ENCODE data around the gene EFCAB8. TPM values are rescaled to one million over a fixed set of nuclear protein-coding genes. Genes with fewer than 3 reads are reported as not detected.

EFCAB8 gene
- total and polyA plus RNA-seq, 8 donors = 0.18 to 0.45 TPM; not detected in 6

DNA sequence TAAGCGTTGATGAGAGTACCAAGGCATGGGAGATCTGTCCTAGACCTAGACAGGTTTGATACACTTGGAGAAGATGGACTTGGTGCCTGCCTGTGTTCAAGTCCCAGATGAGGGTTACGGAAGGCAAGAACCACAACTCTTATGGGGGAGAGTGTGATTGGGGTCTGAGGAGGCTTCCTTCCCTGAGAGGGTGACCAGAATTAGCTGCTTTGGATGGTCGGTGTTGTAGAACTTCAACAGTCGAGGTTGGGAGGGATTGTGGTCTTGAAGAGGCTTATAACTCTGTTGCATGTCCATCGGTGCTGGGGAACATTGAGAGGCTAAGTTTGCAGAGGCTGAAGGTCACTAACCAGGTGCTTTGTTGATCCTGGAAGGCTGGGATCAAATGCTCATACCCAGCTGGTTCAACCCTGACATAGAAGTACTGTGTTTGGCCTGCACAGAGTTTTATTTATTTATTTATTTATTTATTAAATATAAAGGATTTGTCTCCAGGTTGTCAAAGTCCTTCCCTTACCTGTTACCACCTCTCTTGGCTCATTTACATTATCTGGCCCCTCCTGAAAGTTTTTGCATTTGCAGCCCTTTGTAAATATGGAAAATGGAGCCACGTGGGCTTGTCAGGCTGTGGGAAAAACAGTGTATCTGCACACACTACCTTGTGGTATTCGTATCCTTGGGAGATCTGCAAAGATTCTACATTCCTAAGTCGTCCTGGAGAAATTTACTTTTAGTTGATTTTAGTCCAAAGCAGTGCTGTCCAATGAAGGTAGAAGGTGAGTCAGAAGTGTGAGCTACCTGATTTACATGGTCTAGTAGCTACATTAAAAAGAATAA is 15.8 kb upstream of the EFCAB8 start:
- DNase-seq = no peak
- Histone ChIP-seq H3K36me3 (peaks cover 53 to 98% (median 95%) of the 10 kb centered on the region in 4 donors), H3K27ac (no peak overlapping the region), H3K4me1 (peaks cover 0 to 25% (median 0%) of the 10 kb centered on the region in 4 donors), H3K4me3 (no peak overlapping the region), H3K27me3 (no peaks in the 10 kb centered on the region), H3K9me3 (no peaks in the 10 kb centered on the region)
- TF ChIP-seq POLR2A (IDR thresholded peaks at IDR 0.05) (no peak), POLR2AphosphoS5 (IDR thresholded peaks at IDR 0.05) (no peak), EP300 (IDR thresholded peaks at IDR 0.05) (no peak)
- TF ChIP-seq, protein P1, sequence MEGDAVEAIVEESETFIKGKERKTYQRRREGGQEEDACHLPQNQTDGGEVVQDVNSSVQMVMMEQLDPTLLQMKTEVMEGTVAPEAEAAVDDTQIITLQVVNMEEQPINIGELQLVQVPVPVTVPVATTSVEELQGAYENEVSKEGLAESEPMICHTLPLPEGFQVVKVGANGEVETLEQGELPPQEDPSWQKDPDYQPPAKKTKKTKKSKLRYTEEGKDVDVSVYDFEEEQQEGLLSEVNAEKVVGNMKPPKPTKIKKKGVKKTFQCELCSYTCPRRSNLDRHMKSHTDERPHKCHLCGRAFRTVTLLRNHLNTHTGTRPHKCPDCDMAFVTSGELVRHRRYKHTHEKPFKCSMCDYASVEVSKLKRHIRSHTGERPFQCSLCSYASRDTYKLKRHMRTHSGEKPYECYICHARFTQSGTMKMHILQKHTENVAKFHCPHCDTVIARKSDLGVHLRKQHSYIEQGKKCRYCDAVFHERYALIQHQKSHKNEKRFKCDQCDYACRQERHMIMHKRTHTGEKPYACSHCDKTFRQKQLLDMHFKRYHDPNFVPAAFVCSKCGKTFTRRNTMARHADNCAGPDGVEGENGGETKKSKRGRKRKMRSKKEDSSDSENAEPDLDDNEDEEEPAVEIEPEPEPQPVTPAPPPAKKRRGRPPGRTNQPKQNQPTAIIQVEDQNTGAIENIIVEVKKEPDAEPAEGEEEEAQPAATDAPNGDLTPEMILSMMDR (IDR thresholded peaks at IDR 0.05) = no peak
- WGBS, 5 donors = 79 to 86% (median 82%) methylated on average over 8 of the region's 8 CpGs
- intact Hi-C loops (cut with DNase I; ENCODE audit: low total_unique reads) = no loop called here

DNA sequence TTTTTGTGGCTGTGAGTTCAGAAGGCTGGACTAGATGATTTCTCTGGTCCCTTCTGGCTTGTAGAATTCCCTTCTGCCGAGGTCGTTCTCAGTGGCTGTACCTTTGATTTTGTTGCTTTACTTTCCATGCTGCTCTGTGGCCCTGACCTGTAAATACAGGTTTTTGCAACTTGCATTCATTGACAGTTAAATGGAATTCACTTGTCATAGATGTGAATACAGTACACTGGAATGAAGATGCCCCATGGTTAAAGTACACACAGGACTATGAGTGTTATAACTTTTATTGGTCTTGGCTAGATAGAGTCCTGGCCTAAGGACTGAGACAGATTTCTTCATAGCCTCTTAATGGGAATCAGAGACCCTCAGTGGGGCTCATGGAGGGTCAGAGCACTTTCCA is 12.9 kb upstream of the EFCAB8 start:
- intact Hi-C loops (cut with DNase I; ENCODE audit: low total_unique reads) = no loop called here
- H3K27me3 ChIP-seq = no peaks in the 10 kb centered on the region
- no peak overlapping the region for H3K4me3 ChIP-seq
- 83 to 89% (median 86%) methylated on average over 2 of the region's 2 CpGs for WGBS, 5 donors
- TF ChIP-seq POLR2AphosphoS5 (IDR thresholded peaks at IDR 0.05) = no peak
- TF ChIP-seq, protein P1 (IDR thresholded peaks at IDR 0.05) = no peak
- TF ChIP-seq EP300 (IDR thresholded peaks at IDR 0.05) = no peak
- no peak for TF ChIP-seq POLR2A (IDR thresholded peaks at IDR 0.05)
- no peaks in the 10 kb centered on the region for H3K9me3 ChIP-seq
- DNase-seq = no peak
- no peak overlapping the region for H3K27ac ChIP-seq
- peaks cover 37 to 97% (median 95%) of the 10 kb centered on the region in 4 donors for H3K36me3 ChIP-seq
- H3K4me1 ChIP-seq = peaks cover 0 to 25% (median 0%) of the 10 kb centered on the region in 4 donors

DNA sequence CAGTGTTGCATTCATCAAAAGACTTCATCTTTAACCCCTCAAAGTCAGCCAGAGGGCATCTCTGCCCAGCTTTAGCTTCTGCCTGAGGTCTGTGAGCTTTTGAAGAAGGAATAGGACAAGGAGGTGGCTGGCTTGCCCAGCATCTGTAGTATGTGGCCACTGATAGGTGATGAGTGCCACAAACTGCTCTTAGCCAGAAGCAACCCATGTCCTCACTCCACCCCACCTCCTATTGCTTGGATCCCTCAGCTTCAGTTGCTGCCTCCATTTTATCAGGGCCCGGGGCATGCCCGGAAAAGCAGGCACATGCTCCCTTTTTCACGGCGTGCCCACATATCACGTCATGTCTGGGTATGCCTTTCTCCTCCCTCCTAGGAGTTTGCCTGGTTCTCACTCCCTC is 11.9 kb upstream of the EFCAB8 start:
- Histone ChIP-seq H3K4me1 (peaks cover 0 to 25% (median 0%) of the 10 kb centered on the region in 4 donors), H3K27me3 (no peaks in the 10 kb centered on the region), H3K9me3 (no peaks in the 10 kb centered on the region), H3K36me3 (peaks cover 33 to 97% (median 95%) of the 10 kb centered on the region in 4 donors), H3K27ac (no peak overlapping the region), H3K4me3 (no peak overlapping the region)
- no peak for TF ChIP-seq POLR2A (IDR thresholded peaks at IDR 0.05)
- TF ChIP-seq, protein P1 (IDR thresholded peaks at IDR 0.05) = no peak
- TF ChIP-seq EP300 (IDR thresholded peaks at IDR 0.05) = no peak
- no peak for TF ChIP-seq POLR2AphosphoS5 (IDR thresholded peaks at IDR 0.05)
- no peak for DNase-seq
- intact Hi-C loops (cut with DNase I; ENCODE audit: low total_unique reads) = no loop called here
- WGBS, 5 donors = 96 to 99% (median 97%) methylated on average over 5 of the region's 5 CpGs

DNA sequence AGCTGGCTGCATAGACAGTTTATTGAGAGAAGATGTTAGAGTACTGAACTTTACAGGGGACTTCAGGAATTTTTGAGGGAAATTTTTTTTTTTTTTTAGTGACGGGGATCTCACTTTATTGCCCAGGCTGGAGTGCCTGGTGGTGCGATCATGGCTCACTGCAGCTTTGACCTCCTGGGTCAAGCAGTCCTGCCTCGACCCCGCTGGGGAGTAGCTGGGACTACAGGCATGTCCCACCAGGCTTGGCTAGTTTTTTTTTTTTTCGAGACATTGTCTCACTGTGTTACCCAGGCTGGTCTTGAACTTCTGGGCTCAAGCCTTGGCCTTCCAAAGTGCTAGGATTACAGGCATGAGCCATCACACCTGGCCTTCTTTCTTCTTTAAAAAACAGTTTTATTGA is 10.8 kb upstream of the EFCAB8 start:
- no peak overlapping the region for H3K4me3 ChIP-seq
- H3K36me3 ChIP-seq = peaks cover 28 to 97% (median 95%) of the 10 kb centered on the region in 4 donors
- intact Hi-C loops (cut with DNase I; ENCODE audit: low total_unique reads) = no loop called here
- H3K27ac ChIP-seq = no peak overlapping the region
- TF ChIP-seq, protein P1 (IDR thresholded peaks at IDR 0.05) = no peak
- 88 to 95% (median 93%) methylated on average over 5 of the region's 5 CpGs for WGBS, 5 donors
- no peak for DNase-seq
- H3K4me1 ChIP-seq = peaks cover 0 to 15% (median 0%) of the 10 kb centered on the region in 4 donors
- H3K9me3 ChIP-seq = no peaks in the 10 kb centered on the region
- no peaks in the 10 kb centered on the region for H3K27me3 ChIP-seq

All from stomach (tissue), 9 donors.